ENCODE data around the gene PCNT. TPM values are rescaled to one million over a fixed set of nuclear protein-coding genes. Genes with fewer than 3 reads are reported as not detected.

The PCNT gene
- total RNA-seq, 1 experiment from 2014 or later, result 39.6 TPM

DNA sequence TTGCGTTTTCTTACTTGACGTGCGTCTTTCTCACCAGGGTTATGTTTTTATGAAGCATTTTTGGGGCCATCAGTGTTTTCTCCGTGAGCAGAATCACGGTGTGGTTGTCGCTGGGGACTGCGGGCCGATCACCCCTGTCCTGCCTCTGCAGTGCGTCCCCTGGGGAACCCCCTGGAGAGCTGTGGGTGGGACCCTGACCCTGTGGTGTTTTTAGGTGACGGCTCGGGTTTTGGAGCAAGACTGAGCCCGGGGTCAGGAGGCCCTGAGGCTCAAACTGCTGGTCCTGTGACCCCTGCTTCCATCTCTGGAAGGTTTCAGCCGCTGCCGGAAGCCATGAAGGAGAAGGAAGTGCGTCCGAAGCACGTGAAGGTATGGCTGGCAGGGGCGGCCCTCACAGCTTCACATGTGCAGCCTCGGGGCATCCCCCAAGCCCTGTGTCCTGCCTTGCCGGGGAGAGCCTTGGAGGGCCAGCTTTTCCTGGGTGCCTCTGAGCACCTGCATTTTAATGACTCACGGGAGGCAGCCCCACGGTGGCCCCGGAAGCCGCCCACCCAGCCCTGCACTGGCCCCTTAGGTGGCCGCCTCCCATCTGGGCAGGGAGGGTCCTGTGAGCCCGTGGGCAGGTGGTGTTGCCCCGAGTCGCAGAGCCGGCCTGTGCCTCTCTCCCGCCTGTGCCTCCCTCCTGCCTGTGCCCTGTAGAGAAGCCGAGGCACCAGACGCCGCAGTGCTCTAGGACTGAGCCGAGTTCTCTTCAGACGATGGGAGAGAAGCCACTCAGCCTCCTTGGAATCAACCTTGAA, 98.0 kb downstream of the PCNT start:
- H2BK20ac ChIP-seq (ENCODE audit: low read depth, low read length, poor library complexity, severe bottlenecking), result no peak overlapping the region
- H3T11ph ChIP-seq (ENCODE audit: low read length), result no peak overlapping the region
- TF ChIP-seq, protein P1, sequence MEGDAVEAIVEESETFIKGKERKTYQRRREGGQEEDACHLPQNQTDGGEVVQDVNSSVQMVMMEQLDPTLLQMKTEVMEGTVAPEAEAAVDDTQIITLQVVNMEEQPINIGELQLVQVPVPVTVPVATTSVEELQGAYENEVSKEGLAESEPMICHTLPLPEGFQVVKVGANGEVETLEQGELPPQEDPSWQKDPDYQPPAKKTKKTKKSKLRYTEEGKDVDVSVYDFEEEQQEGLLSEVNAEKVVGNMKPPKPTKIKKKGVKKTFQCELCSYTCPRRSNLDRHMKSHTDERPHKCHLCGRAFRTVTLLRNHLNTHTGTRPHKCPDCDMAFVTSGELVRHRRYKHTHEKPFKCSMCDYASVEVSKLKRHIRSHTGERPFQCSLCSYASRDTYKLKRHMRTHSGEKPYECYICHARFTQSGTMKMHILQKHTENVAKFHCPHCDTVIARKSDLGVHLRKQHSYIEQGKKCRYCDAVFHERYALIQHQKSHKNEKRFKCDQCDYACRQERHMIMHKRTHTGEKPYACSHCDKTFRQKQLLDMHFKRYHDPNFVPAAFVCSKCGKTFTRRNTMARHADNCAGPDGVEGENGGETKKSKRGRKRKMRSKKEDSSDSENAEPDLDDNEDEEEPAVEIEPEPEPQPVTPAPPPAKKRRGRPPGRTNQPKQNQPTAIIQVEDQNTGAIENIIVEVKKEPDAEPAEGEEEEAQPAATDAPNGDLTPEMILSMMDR (conservative IDR thresholded peaks at IDR 0.05), result no peak
- H3K23ac ChIP-seq (ENCODE audit: insufficient read length, low read depth, low read length), result no peak overlapping the region
- no peak overlapping the region for H3K18ac ChIP-seq (ENCODE audit: insufficient read length, low read depth, low read length)
- no peak for DNase-seq
- no peak overlapping the region for H2BK120ac ChIP-seq (ENCODE audit: low read depth, low read length, poor library complexity, severe bottlenecking)
- H4K5ac ChIP-seq (ENCODE audit: insufficient read length, low read depth, low read length), result no peak overlapping the region
- no peak overlapping the region for H4K91ac ChIP-seq (ENCODE audit: insufficient read length, low read depth, low read length)
- no peak overlapping the region for H3K4ac ChIP-seq (ENCODE audit: low read depth, low read length)
- H3K79me2 ChIP-seq (ENCODE audit: insufficient read depth, low read length), result no peaks in the 10 kb centered on the region
- no peaks in the 10 kb centered on the region for H3K23me2 ChIP-seq (ENCODE audit: insufficient read length, low read depth, low read length, poor library complexity, severe bottlenecking)
- no peak overlapping the region for H4K8ac ChIP-seq (replicated peaks; ENCODE audit: insufficient read length, low read depth, low read length)
- Mint-ChIP-seq H3K4me1 (peaks cover 7 to 11% of the 10 kb centered on the region in 2 experiments; a peak in 3 of 4 replicates), H3K9me3 (no peaks in the 10 kb centered on the region), H3K4me3 (no peak overlapping the region), H3K36me3 (ENCODE audit: insufficient read depth in 1 of 3, low read depth in 3 of 3) (peaks cover 10 to 47% (median 45%) of the 10 kb centered on the region in 3 experiments), H3K27ac (peak overlapping the region; percentile 70 to 77 (median 72); a peak in 2 of 7 replicates), H3K27me3 (ENCODE audit: low read depth) (no peaks in the 10 kb centered on the region)
- H3K56ac ChIP-seq (ENCODE audit: insufficient read length, low read depth, low read length), result no peak overlapping the region
- no peaks in the 10 kb centered on the region for H3K9me3 ChIP-seq (ENCODE audit: control insufficient read depth, low read depth, low read length)
- no peak overlapping the region for H2AFZ ChIP-seq (ENCODE audit: low read length)
- no peaks in the 10 kb centered on the region for H3K4me1 ChIP-seq (ENCODE audit: insufficient read depth, low read length)
- no peak overlapping the region for H3K9ac ChIP-seq (ENCODE audit: extremely low read depth, insufficient read length, low read length)
- H2BK5ac ChIP-seq (ENCODE audit: insufficient read length, low read length), result no peak overlapping the region
- no peaks in the 10 kb centered on the region for H3K27me3 ChIP-seq (ENCODE audit: insufficient read depth, low read length)
- H2BK15ac ChIP-seq (ENCODE audit: low read depth, low read length), result 0 out of 2 replicates have a peak overlapping the region, but pooled peaks have one; percentile 38
- no peak overlapping the region for H3K4me2 ChIP-seq (ENCODE audit: insufficient read depth, insufficient read length, low read length)
- H3K14ac ChIP-seq (ENCODE audit: insufficient read depth, low read length), result no peak overlapping the region; the same call in 1 of the 2 replicates
- no peak overlapping the region for H3K27ac ChIP-seq (ENCODE audit: insufficient read length, low read depth, low read length)
- H3K79me1 ChIP-seq (ENCODE audit: insufficient read depth, low read depth, low read length, poor library complexity, severe bottlenecking), result no peaks in the 10 kb centered on the region
- H4K20me1 ChIP-seq (ENCODE audit: control insufficient read depth, insufficient read depth, insufficient read length), result no peaks in the 10 kb centered on the region
- no peak overlapping the region for H2AK5ac ChIP-seq (ENCODE audit: insufficient read length, low read length)
- WGBS (ENCODE audit: extremely low coverage, insufficient read length, low lambda C conversion rate), result no CpG with 5 or more reads among the region's 35 CpGs
- no peak overlapping the region for H2BK12ac ChIP-seq (ENCODE audit: insufficient read length, low read depth, low read length)

All from H9 (cell line).